Lower leg skin (tissue), 3 donors: Measurements from ENCODE around the gene CLTCL1.

Source experiments
- CTCF ChIP-seq, 3 donors: fragments of 450-650 bp; IDR thresholded peaks; one replicate each; pipeline ENCODE4 v1.5.1; 2016; ENCODE audit warnings: antibody characterized with exemption in 3 of 3, mild to moderate bottlenecking in 3 of 3, moderate library complexity in 2 of 3
- POLR2A ChIP-seq, 2 donors: fragments of 450-650 bp; IDR thresholded peaks; one replicate each; pipeline ENCODE4 v1.6.1; 2016 to 2017; ENCODE audit warnings: antibody characterized with exemption in 2 of 2, mild to moderate bottlenecking in 1 of 2, moderate library complexity in 1 of 2

DNA sequence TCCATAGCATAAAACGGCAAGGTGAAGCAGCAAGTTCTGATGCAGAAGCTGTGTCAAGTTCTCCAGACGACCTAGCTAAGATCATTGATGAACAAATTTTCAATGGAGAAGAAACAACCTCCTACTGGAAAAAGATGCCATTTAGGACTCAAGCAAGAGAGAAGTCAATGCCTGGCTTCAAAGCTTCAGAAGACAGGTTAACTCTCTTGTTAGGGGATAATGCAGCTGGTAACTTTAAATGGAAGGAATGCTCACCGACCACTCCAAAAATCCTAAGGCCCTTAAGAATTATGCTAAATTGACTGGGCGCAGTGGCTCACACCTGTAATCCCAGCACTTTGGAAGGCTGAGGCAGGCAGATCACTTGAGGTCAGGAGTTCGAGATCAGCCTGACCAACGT lies 31.3 kb downstream of the CLTCL1 start:
- TF ChIP-seq CTCF (IDR thresholded peaks at IDR 0.05), result no peak
- no peak for TF ChIP-seq POLR2A (IDR thresholded peaks at IDR 0.05)
